ENCODE results near the gene KLHL17.
A peak's percentile ranks its signal among the peaks of the same experiment; 100 is the strongest.

Gene KLHL17

GRCh38 chr1:1014799-1015681, 54.7 kb downstream of the KLHL17 start:
- DNase-seq, result peak; percentile 53 to 56
- TF ChIP-seq POLR2A (IDR thresholded peaks at IDR 0.05; ENCODE audit: low read length) (no peak), GATA1 (IDR thresholded peaks at IDR 0.05; ENCODE audit: low read depth, low read length) (no peak)

Measured in erythroblast (primary cell).